Activated CD4-positive, alpha-beta T cell treated with anti-CD3 and anti-CD28 coated beads, Interleukin-2, amount 50 U/mL, for 4 hours (primary cell): ENCODE results near the gene IGFBP1.
A peak's percentile ranks its signal among the peaks of the same experiment; 100 is the strongest.

Experiments
- DNase-seq, 2 experiments: peaks; one replicate each; pipeline ENCODE4 v3.0.0-alpha.2; 2020

Gene IGFBP1

DNA sequence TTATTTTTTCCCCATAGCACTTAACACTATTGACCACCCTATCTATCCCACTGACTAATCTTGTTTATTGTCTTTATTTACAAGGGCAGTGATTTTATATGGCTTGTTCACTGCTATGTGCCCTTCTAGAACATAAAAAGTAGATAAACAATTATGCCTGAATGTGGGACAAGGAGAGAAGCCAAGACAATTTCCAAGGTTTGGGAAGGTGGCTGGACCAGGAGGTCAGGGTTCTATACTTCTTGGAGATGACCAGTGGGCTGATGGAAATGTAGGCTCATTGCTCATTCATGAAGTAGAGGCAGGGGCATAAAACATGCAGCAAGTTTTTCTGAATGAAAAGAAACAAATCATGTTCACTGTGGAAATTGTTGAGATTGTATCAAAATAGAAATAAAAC, 21.3 kb downstream of the IGFBP1 start:
- DNase-seq: no peak

DNA sequence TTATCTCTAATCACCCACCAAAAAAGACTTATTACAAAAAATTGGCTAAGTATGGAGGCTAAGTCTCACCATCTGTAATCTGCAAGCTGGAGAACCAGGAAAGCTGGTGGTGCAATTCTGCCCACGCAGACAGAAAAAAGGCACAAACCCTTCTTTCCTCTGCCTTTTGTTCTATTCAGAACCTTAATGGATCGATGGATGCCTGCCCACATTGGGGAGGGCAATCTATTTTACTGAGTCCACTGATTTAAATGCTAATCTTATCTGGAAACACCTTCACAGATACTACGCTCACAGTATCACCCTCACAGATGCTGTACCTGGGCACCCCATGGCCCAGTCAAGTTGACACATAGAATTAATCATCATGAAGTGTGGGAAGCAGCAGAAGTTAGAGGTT, 22.6 kb downstream of the IGFBP1 start:
- DNase-seq: no peak

DNA sequence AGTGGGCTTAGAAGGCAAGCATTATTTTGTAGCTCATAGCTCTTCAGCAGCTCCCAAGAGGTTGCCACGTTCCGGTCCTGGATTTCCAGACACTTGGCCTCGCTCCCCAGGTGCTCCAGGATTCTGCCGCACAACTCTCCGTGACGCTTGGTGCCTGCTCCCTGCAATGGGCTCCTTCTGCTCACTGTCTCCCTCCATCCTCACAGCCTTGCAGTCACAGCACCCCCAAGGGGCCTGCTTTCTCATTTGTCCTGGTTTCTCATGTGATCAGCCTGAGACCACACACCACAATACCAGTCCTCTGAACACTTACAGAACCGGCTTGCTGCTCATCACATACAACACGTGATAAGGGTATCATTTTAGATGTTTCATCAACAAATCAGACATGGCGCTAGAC, 23.0 kb downstream of the IGFBP1 start:
- no peak for DNase-seq

DNA sequence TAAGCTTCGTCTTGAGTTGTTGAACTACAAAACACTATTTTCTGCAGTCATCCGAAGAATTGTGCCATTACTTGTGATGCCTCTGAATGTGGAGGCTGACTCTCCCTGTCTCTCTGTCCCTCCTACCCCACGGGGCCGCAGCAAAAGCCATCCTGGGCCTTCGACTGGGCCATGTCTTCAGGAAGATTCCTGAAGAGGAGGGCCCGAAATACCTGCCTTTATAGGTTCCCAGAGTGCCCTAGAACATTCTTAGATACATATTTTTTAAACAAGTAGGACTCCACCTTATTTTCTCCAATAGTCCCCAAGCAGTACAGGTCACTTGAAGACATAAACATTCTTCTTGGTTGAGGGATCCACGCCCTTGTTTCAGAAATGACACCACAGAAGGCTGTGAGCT, 24.7 kb downstream of the IGFBP1 start:
- DNase-seq: no peak

DNA sequence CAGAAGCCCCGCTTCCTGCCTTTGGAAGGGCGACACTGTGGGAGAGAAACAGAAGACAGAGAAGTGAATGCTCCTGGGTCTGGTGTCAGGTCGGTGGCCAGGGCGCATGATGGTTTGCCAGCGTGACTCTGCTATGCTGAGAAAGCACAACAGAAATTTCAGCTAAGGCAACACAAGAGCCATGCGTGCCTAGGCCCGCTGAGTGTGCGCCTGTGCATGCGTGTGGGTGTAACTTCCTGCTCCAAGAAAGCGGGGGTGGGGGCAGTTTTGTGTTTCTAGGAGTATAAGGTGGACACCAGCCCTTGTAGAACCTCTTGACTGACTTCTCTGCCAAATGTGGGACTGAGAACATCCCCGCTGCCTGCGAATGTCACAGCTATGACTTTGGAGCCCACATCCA, 26.6 kb downstream of the IGFBP1 start:
- DNase-seq: no peak

DNA sequence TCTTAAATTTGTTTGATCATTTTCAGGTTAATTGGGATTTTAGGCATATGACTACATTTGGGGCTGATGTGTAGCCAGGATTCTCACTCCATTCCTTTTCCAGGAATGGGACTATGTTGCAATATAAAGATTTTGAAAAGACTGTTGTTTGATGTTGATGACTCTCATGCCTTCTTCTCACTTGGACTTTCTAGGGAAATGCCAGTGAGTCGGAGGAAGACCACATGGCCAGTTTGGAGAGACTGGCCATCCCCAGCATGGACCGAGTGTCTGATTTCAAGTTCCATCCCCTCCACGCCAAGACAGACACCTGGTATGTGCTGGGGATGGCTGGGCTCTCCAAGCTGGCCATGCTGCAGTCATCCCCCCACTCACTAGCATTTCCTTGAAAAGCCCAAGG, 27.3 kb downstream of the IGFBP1 start:
- no peak for DNase-seq

DNA sequence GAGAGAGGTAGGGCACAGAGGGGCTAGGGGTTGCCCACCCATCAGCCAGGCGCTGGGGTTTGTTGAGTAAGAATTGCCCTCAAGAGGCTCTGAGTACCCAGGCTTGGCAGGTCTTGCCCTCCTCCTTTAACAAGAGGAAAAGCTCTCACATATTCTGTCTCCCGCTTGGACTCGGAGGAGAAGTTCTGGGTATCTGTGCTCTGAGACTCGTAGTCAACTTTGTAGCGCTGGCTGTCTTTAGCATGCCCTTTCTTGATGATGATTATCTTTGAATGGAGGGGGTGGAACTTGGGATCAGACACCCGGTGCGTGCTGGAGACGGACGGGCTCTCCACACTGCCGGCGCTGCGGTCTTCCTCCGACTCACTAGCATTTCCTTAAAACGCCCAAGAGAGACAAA, 28.8 kb downstream of the IGFBP1 start:
- no peak for DNase-seq

DNA sequence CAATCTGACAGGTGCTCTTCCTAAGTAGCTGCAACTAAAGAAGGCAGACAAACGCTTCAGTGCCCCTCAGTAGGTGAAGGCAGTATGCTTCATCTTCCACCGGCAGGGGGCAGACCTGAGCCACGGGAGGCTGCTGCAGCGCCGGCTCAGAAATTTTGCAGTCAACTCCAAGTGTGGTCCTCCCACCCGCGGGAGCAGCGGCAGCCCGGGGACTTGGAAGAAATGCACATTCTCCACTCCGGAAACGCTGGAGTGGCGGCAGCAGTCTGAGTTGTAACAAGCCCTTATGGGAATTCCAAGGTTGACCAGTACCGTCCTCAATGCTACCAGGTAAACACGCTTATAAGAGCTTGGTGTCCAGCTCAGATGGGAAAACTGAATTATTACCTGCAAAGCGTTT, 29.4 kb downstream of the IGFBP1 start:
- DNase-seq: peak; percentile 59 to 61

DNA sequence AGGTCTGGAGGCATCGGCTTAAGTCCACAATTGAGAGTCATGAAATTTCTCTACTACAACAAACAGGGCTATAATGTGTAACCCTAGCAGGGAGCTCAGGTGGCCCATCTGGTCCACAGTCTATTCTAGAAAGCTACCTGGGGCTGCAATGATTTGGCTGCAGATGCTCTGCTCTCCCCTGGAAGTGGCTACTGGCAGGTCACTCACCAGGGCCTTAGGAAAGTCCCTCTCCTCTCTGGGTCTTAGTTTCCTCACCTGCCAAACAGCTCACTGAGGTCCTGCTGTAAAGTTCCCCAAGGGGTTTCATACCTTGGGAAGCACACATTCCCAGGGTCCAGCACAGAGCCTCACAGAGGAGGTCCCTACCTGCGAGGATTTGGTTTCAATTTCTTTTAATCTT, 30.3 kb downstream of the IGFBP1 start:
- no peak for DNase-seq

DNA sequence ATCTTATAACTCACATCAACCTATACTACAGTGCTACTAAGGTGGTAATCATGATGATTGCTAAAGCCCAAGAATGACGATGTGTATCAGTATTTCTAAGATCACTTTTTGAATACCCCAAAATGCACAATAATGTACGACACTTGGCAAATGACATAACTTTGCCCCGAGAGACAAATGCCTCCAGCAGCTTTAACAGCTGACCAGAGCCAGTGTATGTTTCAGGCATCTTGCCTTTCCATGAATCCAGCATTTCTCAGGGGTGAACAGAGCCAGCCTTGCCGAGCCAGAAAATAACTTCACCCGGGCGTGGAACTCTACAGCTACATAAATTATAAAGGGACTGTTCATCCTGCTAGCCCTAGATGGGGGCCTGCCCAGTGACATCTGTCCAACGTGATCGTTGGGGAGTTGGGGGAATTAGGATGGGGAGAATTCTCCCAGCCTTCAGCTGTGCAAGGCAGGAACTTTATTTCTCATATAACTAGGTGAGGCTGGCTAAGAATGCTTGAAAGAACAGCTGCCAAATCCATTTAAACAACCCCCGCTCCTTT, 31.0 kb downstream of the IGFBP1 start:
- no peak for DNase-seq

DNA sequence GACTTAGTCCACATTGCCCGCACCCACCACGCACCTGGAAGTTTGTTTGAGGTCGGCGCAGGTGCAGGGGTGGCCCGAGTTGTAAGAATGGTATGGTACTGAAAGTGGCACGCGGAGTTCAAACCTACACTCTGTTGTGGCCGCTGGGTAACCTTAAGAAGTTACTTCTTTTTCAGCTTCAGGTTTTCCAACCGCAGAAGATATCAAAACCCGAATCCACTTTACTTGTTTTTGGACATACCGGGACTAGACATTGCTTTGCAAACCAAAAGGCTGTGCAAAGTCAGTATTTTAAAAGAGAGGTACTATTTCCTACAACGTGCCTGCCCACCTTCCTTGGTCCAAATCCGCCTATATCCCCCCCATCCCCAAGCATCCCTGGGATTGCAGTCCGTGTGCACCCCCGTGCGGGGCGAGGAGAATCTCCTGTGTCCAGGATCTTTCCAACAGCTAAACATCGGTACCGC, 31.7 kb downstream of the IGFBP1 start:
- DNase-seq: no peak

DNA sequence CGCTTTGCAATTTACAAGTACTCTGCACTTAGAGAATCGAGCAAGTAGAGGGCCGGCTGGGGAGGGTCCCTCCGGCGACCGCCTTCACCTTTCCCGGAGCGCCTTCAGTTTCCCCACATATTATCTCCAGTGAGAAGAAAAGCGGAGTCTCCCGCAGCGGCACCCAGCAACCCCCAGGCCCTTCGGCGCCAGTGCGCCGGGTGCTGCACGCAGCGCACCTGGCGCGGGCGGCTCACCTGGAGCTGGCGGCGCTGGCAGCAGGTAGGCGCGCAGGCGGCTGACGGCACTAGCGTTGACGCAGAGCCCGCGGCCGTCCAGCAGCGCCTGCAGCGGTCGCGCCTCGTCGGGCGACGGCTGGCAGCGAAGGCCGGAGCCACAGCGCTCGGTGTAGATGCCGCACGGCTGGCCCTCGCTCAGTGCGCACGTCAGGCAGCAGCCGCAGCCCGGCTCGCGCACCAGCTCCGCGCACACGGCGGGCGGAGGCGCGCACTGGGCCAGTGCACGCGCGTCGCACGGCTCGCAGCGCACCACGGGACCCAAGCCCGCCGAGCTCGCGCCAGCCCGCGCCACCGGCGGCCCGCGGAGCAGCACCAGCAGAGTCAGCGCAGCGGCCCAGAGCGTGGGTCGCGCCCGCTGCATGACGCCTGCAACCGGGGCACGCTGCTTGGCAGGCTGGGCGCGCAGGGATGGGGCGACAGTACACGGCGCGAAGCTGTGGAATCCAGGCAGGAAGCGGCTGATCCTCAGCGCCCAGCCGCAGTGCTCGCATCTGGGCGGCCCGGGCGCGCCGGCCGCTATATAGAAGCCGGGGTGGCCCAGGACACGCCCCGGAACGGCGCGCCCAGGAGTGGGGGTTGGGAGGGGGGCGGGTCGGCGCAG, 32.5 kb downstream of the IGFBP1 start, which contains the start of gene IGFBP3:
IGFBP3 (minus strand) TSS at position 771 of the 879 bp plus-strand sequence; CDS start at position 639, 132 bp downstream.
- no peak for DNase-seq

DNA sequence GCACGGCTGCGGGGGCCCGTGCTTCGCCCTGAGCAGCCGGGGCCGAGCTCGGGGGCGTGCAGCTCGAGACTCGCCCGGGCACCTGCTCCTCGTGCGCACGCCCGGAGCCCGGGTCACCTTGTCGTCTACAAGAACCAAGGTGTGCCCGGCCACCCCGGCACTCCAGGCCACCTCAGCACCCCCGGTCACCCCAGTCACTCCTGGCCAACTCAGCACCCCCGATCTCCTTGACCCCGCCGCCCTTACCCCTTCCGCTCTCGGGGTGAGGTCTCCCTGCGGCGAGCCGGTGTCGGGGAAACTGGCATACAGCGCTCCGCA, 33.1 kb downstream of the IGFBP1 start:
- DNase-seq: no peak

DNA sequence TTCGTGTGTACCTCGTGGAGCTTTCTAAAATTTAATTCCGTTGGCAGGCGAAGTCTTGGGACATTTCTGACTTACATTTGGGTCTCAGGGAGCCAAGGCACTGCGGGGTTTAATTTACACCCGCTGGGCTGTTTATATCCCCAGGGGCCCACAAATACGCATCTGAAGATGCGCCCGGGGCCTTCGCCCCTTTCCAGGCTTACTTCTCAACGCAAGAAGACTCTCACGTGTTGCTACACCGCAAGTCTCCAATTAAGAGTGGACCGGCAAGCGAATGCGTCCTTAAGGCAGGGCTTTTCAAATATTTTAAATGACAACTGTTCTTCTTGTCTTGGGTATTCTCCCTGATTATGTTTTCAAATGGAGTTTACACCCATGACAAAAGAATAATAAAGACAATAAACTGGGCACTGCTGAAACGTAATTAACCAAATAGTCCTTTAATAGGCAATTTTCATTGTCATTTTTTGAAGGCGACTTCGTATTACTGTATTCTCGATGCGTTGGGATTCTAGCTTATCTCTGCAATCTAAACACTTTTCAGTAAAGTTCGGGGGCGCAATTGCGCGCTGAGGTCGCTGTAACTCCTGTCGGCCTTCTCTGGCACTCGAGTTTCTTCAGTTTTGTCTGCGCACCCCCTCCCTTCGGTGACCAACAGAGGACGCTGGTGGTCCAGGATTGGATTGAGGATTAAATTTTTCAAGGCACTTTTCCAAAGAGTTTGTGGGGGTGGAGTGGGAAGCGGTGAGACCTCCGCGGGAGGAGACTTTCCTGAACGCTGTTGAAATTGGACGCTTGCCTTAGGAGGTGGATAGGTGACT, 33.6 kb downstream of the IGFBP1 start:
- DNase-seq: no peak

DNA sequence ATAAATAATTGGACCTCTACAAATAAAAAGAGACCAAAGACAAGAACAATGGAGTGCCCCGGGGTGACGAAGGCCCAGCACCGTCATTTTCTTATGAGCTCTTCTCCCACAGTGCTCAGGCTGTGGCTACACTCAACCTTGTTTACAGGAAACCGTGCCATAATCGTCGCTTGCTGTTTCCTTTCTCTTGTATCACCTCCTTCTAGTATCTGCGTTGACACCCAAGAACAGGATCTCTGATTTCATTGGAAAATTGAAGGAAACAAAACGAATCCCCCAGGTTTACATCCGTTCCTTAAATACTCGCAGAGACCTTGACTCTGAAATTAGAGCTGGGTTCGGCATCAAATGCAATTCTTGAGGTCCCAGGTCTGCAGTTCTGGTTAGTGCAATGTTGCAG, 34.5 kb downstream of the IGFBP1 start:
- no peak for DNase-seq

DNA sequence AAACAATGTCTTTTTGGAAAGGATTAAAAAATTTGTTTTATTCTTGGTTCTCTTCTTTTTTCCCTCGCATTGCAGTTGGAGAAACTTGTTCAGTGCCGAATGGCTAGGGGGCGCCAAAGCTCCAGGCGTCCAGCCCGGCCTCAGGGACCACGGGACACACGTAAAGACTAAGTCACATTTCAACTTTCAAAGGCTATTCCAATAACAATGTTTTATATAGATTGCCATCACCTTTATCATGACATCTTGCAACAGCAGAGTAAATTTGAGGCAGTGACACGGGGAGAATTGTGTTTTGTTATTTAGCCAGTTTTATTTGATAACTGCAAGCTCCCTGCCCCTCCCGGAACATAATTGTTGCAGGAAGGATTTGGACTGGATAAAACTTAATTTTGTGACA, 35.0 kb downstream of the IGFBP1 start:
- peak; percentile 11 to 17 for DNase-seq

DNA sequence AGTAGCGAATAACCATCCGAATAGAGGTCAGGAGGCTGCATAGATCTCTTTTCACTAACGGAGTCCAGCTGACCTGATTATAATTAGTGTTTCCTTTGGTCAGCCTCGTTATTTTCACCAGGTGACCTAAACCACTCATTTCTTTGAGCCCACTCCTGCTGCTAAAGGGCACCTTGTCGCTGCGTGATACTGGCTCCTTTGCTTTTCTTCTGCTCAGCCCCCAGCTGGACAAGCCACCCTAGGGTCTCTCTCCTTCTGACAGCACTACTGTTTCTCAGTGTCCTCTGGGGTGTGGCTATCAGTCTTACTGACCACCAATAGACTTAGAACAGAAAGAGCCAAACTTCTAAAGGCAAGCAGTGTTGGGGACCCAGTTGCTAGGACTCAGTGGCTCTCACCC, 35.5 kb downstream of the IGFBP1 start:
- no peak for DNase-seq

DNA sequence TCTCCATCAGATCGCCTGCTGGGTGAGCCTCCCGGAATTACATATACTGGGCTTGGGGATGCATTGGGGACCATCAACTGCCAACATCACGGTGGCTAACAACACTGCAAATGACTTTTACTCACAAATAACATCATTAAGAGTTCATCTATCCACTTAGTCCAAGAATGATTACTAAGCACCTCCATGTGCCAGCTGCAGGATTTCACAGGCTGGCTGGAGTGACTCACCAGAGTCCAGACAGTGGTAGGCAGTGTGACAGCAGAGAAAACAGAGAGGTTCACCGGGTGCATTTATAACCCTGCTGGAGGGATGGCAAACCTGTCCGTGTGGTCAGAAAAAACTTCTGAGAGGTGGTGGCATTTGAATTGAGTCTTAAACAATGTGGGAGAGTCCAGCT, 36.0 kb downstream of the IGFBP1 start:
- no peak for DNase-seq

DNA sequence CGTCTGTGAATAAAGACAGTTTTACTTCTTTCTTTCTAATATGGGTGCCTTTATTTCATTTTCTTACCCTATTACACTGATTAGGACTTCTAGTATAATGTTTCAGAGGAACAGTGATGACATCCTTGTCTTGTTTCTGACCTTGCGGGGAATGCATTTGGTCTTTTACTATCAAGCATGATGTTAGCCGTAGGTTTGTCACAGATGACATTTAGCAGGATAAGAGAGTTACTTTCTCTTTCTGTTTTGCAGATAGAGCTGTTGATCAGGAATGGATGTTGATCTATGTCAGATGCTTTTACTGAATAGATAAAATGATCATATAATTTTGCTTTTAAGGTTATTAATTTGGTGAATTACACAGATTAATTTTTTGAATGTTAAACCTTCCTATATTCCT, 39.4 kb downstream of the IGFBP1 start:
- DNase-seq: no peak

DNA sequence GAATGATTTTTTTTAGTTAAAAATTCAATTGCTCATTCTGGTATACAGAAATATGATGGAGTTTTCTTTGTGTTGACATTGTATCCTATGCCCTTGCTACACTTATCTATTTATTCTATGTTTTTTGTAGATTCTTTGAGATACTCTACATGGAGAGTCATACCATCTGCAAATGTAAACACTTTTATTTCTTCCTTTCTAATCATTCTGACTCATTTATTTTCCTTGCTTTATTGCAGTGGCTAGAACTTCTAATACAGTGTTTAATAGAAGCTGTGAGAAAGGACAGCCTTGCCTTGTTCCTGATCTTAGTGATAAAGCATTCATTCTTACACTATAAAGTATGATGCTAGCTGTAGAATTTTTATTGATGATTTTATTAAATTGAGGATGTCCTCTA, 42.7 kb downstream of the IGFBP1 start:
- no peak for DNase-seq

DNA sequence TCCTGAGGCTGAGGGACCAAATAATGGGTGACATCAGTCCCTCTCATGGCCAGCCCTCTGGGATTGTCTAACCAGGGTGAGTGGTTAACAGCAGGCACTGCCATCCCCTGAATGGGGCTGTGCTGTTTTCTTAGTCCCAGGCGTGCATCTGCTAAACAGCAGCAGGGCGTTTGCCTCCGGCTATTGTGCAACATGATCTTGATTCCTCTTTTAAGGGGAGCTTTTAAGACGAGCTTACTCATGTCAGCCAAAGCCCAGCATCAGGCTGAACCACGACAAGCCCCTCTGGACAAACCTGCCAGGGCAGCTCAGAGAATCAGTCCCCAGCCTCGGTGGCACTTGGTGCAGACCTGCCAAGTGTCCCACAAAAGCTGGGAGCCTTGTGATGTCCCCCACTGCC, 49.0 kb downstream of the IGFBP1 start:
- no peak for DNase-seq

DNA sequence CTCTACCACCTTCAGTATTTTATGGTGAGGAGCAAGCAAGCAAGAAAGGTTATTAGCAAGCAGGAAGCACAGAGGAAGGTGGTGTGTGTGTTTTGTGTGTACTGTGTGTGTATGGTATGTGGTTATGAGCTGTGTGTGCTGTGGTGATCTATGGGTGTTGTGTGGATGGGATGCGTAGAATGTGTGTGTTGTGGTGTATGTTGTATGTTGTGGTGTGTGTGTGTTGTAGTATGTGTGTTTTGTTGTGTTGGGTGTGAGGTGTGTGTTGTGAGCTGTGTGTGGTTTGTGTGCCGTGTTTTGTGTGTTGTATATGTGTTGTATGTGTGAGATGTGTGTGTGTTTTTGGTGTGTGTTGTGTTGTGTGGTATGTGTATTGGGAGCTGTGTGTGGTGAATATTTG, 49.6 kb downstream of the IGFBP1 start:
- DNase-seq: no peak

DNA sequence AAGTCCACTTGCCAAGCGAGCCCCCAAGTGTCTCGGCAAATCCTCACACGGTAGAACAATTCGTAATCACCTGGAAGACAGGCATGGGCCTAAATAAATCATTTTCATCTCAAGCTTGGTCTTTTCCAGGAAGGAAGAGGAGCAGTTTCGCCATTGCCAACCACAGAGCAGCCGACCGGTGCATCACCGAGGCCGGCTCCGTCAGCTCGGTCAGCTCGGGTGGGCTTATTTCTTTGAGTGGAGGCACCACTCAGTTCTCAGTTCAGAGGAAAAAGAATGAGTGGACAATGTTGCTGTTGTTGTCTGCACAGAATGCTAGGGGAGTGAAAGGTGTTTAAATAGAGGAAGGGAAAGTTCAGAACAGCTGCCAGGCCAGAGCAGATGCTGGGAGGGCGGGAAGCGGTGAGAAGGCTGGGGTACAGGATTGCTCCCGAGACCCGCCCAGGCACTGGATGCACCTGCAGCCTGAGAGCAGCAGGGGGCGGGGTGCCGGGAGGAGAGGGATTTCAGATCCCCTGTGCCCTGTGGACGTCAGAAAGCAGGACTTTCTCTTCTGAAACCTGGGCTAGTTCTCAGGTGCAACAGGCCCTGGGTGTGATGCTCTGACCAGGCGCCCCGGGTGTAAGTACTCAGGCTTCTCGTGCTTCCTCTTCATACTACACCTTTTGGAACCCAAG, 50.5 kb downstream of the IGFBP1 start:
- DNase-seq: no peak
